GM12872 (cell line): ENCODE data around the gene GHRHR.

ENCODE experiments used
- TF ChIP-seq, protein P1 (sequence below): IDR thresholded peaks from 3 replicates; pipeline ENCODE4 v1.5.1; 2011; ENCODE audit warnings: low read depth, mild to moderate bottlenecking, low read length, moderate library complexity; ENCODE audit not compliant: insufficient read depth

The GHRHR gene

DNA sequence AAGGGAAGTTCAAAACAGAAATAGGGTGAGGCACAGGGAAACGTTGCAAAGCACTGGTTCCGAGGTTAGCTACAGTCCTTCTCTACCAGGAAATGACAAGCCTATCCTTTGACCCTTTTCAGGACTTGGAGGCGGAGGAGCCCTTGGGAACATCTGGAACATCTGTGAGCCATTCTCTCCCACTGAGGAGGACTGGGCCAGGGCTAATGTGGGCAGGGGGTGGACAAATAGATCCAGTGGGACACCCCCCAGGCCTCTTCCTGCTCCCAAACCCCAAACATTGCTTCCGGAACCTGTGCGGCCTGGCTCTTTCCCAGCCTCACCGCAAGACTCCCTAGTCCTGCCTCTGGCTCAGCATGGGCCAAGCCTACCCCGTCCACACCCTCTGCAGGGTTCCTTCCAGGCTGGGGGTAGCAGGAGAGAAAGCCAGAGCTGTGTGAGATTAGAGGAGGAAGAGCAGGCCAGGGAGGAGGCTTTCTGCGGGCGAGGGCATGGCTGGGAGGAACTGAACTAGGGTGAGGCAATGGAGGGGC, 36.5 kb downstream of the GHRHR start:
- TF ChIP-seq, protein P1, sequence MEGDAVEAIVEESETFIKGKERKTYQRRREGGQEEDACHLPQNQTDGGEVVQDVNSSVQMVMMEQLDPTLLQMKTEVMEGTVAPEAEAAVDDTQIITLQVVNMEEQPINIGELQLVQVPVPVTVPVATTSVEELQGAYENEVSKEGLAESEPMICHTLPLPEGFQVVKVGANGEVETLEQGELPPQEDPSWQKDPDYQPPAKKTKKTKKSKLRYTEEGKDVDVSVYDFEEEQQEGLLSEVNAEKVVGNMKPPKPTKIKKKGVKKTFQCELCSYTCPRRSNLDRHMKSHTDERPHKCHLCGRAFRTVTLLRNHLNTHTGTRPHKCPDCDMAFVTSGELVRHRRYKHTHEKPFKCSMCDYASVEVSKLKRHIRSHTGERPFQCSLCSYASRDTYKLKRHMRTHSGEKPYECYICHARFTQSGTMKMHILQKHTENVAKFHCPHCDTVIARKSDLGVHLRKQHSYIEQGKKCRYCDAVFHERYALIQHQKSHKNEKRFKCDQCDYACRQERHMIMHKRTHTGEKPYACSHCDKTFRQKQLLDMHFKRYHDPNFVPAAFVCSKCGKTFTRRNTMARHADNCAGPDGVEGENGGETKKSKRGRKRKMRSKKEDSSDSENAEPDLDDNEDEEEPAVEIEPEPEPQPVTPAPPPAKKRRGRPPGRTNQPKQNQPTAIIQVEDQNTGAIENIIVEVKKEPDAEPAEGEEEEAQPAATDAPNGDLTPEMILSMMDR, result no peak

DNA sequence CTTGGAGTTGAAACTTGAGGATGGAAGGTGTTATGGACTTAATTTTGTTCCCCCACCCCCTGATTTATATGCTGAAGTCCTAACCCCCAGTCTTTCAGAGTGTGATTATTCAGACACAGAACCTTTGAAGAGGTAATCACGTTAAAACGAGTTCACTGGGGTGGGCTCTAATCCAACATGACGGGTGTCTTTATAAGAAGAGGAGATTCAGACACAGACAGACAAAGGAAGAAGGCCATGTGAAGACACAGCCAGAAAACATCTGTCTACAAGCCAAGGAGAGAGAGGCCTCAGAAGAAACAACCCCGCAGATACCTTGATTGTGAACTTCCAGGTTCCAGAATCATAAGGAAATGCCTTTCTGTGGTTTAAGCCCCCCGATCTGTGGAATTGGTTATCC, 37.0 kb downstream of the GHRHR start:
- TF ChIP-seq, protein P1, result no peak

DNA sequence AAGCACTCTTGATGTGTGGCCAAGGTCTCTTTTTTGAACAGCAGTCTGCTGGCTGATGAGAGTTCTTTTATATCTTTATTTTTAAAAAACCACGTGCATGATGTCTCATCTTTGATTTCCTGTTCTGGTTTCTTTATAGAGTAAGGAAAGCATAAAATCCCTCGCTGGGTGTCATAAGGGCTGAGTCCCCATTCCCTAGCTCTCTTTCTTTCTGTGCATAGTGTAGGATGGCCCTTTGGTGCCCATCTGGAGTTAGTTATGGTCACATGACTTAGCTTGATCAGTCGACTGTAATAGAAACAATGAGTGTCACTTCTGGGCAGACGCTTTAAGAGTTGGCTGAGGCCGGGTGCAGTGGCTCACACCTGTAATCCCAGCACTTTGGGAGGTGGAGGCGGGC, 38.5 kb downstream of the GHRHR start:
- TF ChIP-seq, protein P1, result no peak

- TF ChIP-seq, protein P1, result no peak
These were observed 39.3 kb downstream of the GHRHR start for GRCh38 chr7:31003097-31003496.

DNA sequence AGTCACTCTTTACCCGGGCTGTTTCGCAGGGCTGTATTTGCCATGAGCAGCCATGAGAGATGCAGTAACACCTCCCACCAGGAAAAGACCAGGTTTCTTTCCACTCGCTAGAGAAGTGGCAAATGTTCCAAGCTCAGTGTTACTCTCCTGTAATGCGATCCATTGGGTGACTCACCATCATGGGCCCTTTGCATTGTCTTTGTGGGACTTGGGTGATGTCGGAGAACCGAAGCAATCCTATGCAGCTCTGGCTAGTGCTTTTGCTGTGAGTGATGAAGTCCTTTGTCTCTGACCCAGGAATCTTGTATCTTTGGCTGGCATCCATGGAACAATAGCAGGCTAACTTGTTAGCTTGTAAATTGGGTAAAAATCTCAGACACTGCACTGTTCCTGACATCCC, 40.0 kb downstream of the GHRHR start:
- TF ChIP-seq, protein P1, result no peak

GRCh38 chr7:31004393-31004792, 40.6 kb downstream of the GHRHR start:
- TF ChIP-seq, protein P1, result no peak

DNA sequence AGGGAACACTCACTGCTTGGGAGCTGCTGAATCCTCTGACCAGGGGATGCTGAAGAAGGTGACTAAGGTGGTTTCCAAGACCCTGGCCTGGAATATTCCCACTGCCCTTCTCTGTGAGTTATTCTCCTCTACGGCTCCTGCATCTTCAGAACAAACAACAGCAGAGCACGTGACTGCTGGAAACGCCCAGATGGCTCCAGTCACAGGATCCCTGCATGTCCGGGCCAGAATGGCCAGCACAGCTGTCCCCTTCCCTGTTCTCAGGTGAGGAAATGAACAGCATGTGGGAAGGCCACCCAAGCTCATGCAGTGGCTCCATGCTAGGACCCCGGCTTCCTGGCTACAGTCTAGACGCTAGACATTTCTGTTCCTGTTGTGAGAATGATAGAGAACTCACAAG, 43.1 kb downstream of the GHRHR start:
- TF ChIP-seq, protein P1, result no peak
